Esophagus muscularis mucosa (tissue), 4 donors: ENCODE measurements around the gene ZNF90. TPM values are rescaled to one million over a fixed set of nuclear protein-coding genes. Genes with fewer than 3 reads are reported as not detected.

Experiments used
- DNase-seq: peaks from one replicate; pipeline ENCODE4 v3.0.0-alpha.2; 2017; ENCODE audit errors: extremely low spot score
- H3K27ac ChIP-seq, 4 donors: fragments of 200-600 bp; sonication (generic); replicated peaks in 1 of 4; 1 replicate in 3 of 4; 2 replicates in 1 of 4; pipeline ENCODE4 v1.5.1; 2016 to 2019; ENCODE audit warnings: mild to moderate bottlenecking in 1 of 4
- H3K27me3 ChIP-seq, 4 donors: fragments of 200-600 bp; sonication (generic); one replicate each; pipeline versions ENCODE4 v1.5.1 to v1.6.0; 2016 to 2019
- H3K36me3 ChIP-seq, 4 donors: fragments of 200-600 bp; sonication (generic); one replicate each; pipeline ENCODE4 v1.5.1; 2016 to 2019
- H3K4me1 ChIP-seq, 4 donors: fragments of 200-600 bp; sonication (generic); one replicate each; pipeline ENCODE4 v1.5.1; 2016 to 2019
- H3K4me3 ChIP-seq, 4 donors: fragments of 200-600 bp; sonication (generic); 1 replicate in 2 of 4; 2 replicates in 2 of 4; pipeline ENCODE4 v1.5.1; 2016 to 2019; ENCODE audit warnings: mild to moderate bottlenecking in 4 of 4, moderate library complexity in 1 of 4
- H3K9me3 ChIP-seq, 4 donors: fragments of 200-600 bp; sonication (generic); 1 replicate in 3 of 4; 2 replicates in 1 of 4; pipeline ENCODE4 v1.5.1; 2016 to 2019
- CTCF ChIP-seq, 3 experiments: fragments of 200-600 bp in 2 of 3; fragments of 450-650 bp in 1 of 3; sonication (generic) in 2 of 3; IDR thresholded peaks; one replicate each; pipeline ENCODE4 v1.5.1; 2017 to 2019; ENCODE audit warnings: antibody characterized with exemption in 3 of 3, mild to moderate bottlenecking in 2 of 3, moderate library complexity in 1 of 3
- EP300 ChIP-seq: sonication (generic); formaldehyde crosslinking; IDR thresholded peaks from one replicate; pipeline ENCODE4 v1.6.1; 2017; ENCODE audit warnings: antibody characterized with exemption
- POLR2A ChIP-seq: fragments of 450-650 bp; IDR thresholded peaks from one replicate; pipeline ENCODE4 v1.6.1; 2017; ENCODE audit warnings: antibody characterized with exemption, moderate library complexity, mild to moderate bottlenecking, low read depth
- POLR2AphosphoS5 ChIP-seq, 2 donors: sonication (generic); formaldehyde crosslinking; IDR thresholded peaks; one replicate each; pipeline ENCODE4 v1.6.1; 2017; ENCODE audit warnings: antibody characterized with exemption in 2 of 2
- WGBS: methylation state at CpG from one replicate; pipeline ENCODE4 v1.1.5; 2018; 5-methylcytosine and 5-hydroxymethylcytosine counted together
- intact Hi-C: fragments of 100-400 bp; cut with DNase I; formaldehyde crosslinking; loops from one replicate; pipeline ENCODE4 v1.15.1; 2023
- small RNA-seq, 3 donors: library from RNA; depleted of rRNA; stranded (forward); fragments of <200 nt; gene quantifications; one replicate each; pipeline ENCODE3, GENCODE V24; 2016
- total RNA-seq, 4 donors: library from RNA; depleted of rRNA; stranded (reverse); fragments of >200 nt; gene quantifications; one replicate each; pipeline versions ENCODE4 v1.1.0 to v1.2.1, GENCODE V29; 2016

The ZNF90 gene
- total RNA-seq, 4 donors from 2014 or later, result 0.66 to 1.4 (median 0.77) TPM

- Histone ChIP-seq H3K4me3 (peak within 1 kb of the TSS; percentile 63 to 83 (median 70)), H3K36me3 (peaks cover 0 to 18% (median 6%) of the 10 kb centered on the region in 4 donors), H3K27me3 (no peaks in the 10 kb centered on the region), H3K27ac (peak within 1 kb of the TSS; percentile 69 to 80 (median 76)), H3K9me3 (no peaks in the 10 kb centered on the region), H3K4me1 (peaks cover 7 to 16% (median 8%) of the 10 kb centered on the region in 4 donors)
- peak; percentile 99 for DNase-seq
- WGBS, result 6% methylated on average over 7 of the region's 25 CpGs
- intact Hi-C loops, result no loop called here
- TF ChIP-seq POLR2AphosphoS5 (IDR thresholded peaks at IDR 0.05), result peak; percentile 67 to 80
- TF ChIP-seq CTCF (IDR thresholded peaks at IDR 0.05), result no peak
- TF ChIP-seq POLR2A, result peak; percentile 14
These were observed 89.3 kb downstream of the ZNF90 start, which contains the start of gene ZNF486 for GRCh38 chr19:20167020-20167644. ZNF486 (plus strand) TSS chr19:20167214; CDS start chr19:20167331, 117 bp downstream.

- TF ChIP-seq POLR2A (no peak), POLR2AphosphoS5 (IDR thresholded peaks at IDR 0.05) (no peak), EP300 (no peak), CTCF (IDR thresholded peaks at IDR 0.05) (no peak)
- H3K36me3 ChIP-seq, result peaks cover 2 to 22% (median 7%) of the 10 kb centered on the region in 4 donors
- WGBS, result 8% methylated on average over 22 of the region's 22 CpGs
- H3K27me3 ChIP-seq, result no peaks in the 10 kb centered on the region
- no peaks in the 10 kb centered on the region for H3K9me3 ChIP-seq
- intact Hi-C loops, result no loop called here
- H3K4me3 ChIP-seq, result peak overlapping the region; percentile 63 to 83 (median 70)
- peak overlapping the region; percentile 69 to 80 (median 76) for H3K27ac ChIP-seq
- H3K4me1 ChIP-seq, result peaks cover 7 to 16% (median 8%) of the 10 kb centered on the region in 4 donors
- DNase-seq, result no peak
These were observed 89.9 kb downstream of the ZNF90 start for GRCh38 chr19:20167651-20168122.

Small RNAs within 50 kb of the gene (small RNA-seq; reads per million reads assigned to genes)
- gene AC006539.3, result 0 reads per million in 3 donors

Other genes with a start within 250 kb of the ZNF90 start
- gene ZNF253, start 212.1 kb upstream of the ZNF90 start, total RNA-seq, result 1 to 10 TPM; 5.1 to 7.1 (median 6.1) TPM
- gene ZNF93, start 177.1 kb upstream of the ZNF90 start, total RNA-seq, result 1 to 10 TPM; 1.2 to 4.1 (median 2.1) TPM
- gene ZNF682, start 38.5 kb upstream of the ZNF90 start, total RNA-seq, result 1 to 10 TPM; 1.4 to 3.7 (median 2.5) TPM
- gene ZNF486, start 89.2 kb downstream of the ZNF90 start, total RNA-seq, result 1 to 10 TPM; 3.5 to 4.2 (median 3.9) TPM